Cerebellar nuclear complex (tissue), 1 donor: ENCODE data around the gene RASAL2.
"Not testable (repeated sequence)": the region's sequence is repeated elsewhere in the genome, so short reads cannot be mapped to it uniquely, and the experiment has no call there.

Experiments used
- DNase-seq, 2 experiments: peaks; one replicate each; lab custom pipeline; 2025; lab: John Stamatoyannopoulos, UW

The RASAL2 gene

DNA sequence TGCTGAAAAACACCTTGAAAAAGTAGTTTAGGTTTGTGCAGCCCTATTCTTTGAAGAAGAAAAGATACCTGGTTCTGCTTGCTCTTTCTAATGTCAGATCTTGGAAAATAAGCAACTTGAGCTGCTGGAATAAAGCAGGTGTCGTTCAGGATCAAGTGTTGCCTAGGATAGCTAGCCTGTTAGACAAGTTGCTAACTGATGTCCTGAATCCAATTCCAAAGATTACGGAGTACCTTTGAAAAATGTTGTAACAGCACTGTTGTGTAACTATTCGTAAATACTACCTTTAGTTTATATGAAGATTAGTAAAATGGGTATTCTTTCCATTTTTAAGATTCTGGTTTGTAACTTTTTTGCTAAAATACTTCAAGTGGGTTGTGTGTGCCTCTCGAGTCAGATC lies 251.3 kb downstream of the RASAL2 start:
- no peak for DNase-seq

- DNase-seq: no peak
Measured at GRCh38 chr1:178345807-178346206, 251.9 kb downstream of the RASAL2 start.

DNA sequence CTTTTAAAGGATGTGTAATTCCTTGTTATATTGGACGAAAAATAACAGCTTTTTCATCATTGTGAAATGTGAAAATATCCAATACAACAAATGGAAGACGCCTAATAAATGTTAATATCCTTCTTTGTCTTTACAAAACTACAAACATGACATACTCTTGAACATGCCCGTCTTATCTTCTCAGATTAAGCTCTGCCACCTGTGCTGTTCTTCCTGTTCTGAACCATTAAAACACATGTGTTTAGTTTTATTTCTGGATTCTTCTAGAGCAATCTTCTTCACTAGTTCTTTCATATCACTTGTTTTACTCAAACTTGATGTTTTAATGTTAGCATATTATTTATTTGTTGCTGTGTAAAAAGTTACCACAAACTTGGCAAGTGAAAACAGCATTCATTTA lies 255.9 kb downstream of the RASAL2 start:
- DNase-seq: no peak

- DNase-seq: not testable (repeated sequence)
Measured at GRCh38 chr1:178351911-178352310, 258.0 kb downstream of the RASAL2 start.

GRCh38 chr1:178352790-178353416 lies 259.0 kb downstream of the RASAL2 start:
- DNase-seq: no peak

GRCh38 chr1:178353524-178353923 lies 259.6 kb downstream of the RASAL2 start:
- DNase-seq: no peak

- no peak for DNase-seq
Measured at GRCh38 chr1:178354816-178355215, 260.9 kb downstream of the RASAL2 start.

DNA sequence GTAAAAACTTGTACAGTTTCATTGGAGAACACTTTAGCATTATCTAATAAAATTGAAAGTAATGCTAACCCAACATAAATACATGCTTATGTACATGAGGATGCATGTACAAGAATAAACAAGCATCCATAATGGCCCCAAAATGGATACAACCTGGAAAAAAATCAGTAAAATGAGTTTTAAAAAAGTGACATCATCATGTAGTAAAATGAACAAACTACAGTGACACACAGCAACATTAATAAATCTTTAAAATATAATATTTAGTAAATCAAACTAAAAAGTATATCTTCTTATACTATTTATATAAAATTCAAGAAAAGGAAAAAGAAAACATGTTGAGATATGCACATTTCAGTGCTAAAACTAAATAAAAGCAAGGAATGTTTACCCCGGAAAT lies 262.4 kb downstream of the RASAL2 start:
- DNase-seq: no peak

- no peak for DNase-seq
Measured at GRCh38 chr1:178358456-178358855, 264.6 kb downstream of the RASAL2 start.

- DNase-seq: no peak
Measured at GRCh38 chr1:178360421-178360820, 266.5 kb downstream of the RASAL2 start.

DNA sequence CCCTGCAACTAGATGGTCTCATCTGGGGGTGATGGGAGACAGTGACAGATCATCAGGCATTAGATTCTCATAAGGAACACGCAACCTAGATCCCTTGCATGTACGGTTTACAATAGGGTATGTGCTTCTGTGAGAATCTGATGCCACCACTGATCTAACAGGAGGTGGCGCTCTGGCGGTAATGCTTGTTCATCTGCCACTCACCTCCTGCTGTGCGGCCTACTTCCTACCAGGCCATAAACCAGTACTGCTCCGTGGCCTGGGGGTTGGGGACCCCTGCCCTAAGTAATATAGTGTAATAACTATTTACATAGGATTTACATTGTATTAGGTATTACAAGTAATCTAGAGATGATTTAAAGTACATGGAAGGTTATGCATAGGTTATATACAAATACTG lies 267.9 kb downstream of the RASAL2 start:
- DNase-seq: no peak

- no peak for DNase-seq
Measured at GRCh38 chr1:178362747-178363146, 268.8 kb downstream of the RASAL2 start.

DNA sequence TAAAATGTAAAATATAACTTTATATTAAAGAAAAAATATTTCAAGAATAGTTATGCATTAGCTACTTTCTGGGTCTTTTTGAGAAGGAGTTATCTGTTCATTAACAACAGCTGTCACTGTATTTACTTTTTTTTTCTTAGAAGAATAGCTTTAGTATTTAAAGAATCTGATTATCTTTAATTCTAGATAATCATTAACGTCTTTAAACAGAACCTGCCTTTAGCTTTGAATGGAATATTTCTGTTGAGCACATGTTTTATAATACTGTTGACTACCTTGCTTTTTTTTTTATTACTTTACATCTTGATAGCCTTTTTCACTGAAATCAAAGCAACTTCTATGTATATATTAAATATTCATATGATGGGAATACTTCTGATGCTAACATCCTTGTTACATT lies 270.9 kb downstream of the RASAL2 start:
- no peak for DNase-seq

GRCh38 chr1:178367151-178367550 lies 273.2 kb downstream of the RASAL2 start:
- DNase-seq: no peak

DNA sequence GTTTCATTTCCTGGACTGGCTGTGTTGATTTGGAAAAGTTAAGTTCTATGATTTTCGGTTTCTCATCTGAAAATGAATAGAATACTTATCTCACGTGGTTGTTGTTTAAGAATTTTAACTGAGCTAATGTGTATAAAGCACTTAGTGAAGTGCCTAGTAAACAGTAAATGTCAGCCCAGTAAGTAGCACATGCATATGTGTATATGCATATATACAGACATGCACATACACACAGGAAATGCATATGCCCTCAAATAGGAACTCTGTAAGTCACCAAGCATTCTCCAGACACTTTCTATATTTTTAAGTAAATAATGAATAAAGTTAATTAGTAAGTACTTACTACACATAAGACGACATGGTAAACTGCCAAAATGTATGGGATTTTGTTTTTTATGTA lies 274.3 kb downstream of the RASAL2 start:
- no peak for DNase-seq

- no peak for DNase-seq
Measured at GRCh38 chr1:178371235-178371634, 277.3 kb downstream of the RASAL2 start.

DNA sequence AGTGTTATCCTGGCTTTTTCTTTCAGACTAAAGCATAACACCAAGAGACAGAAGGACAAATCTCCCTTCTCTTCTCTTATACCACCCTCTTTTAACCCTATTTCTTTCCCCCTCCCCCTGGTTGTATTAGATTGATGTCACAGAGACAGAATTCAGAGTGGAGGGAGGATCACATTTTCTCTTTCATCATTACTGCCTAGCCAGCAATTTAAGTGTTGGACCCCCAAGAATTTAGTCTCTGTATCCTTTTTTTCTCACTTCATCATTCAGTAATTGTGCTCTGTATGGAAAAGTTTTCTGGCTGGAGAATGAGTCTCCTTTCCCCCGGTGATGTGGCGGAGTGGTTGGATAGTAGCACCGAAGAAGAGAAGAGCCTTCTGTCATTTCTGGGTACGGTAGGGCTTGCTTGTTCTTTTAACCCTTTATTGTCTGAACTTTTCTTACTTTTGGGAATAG lies 278.1 kb downstream of the RASAL2 start:
- DNase-seq: no peak

GRCh38 chr1:178374016-178374415 lies 280.1 kb downstream of the RASAL2 start:
- no peak for DNase-seq

DNA sequence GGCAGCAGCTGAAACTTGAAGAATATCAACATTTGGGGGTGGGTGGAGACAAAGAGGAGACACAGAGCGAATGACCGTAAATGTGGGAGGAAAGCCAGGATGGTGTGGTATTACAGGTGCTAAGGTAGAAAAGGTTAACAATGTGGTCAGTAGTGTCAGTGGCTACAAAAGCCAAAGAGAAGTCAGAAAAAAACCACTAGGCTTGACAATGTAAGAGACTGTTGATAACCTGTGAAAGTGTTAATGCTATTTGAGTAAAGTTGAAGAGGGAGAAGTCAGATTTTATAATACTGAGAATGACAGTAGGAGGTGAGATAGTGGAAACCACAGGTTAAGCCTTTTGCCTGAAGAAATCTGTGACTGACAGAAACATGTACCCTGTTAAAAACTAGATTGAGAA lies 282.1 kb downstream of the RASAL2 start:
- no peak for DNase-seq

- no peak for DNase-seq
Measured at GRCh38 chr1:178379807-178380206, 285.9 kb downstream of the RASAL2 start.

DNA sequence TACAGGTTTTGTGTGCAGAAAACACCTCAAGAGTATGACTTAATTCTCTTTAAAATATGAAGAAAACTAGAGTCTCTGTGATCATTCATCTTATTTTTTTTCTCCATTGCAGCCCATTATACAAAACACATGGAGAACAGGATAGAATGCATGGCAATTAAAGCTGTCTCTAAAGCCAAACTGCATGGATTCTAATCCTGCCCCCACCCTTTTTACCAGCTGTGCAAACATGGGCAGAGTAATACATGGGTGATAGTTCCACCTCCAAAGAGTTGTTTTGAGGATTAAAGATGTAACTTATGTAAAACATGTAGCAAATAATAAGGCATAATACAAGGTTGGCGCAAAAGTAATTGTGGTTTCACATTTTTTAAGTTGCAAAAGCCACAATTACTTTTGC lies 288.5 kb downstream of the RASAL2 start:
- DNase-seq: no peak

DNA sequence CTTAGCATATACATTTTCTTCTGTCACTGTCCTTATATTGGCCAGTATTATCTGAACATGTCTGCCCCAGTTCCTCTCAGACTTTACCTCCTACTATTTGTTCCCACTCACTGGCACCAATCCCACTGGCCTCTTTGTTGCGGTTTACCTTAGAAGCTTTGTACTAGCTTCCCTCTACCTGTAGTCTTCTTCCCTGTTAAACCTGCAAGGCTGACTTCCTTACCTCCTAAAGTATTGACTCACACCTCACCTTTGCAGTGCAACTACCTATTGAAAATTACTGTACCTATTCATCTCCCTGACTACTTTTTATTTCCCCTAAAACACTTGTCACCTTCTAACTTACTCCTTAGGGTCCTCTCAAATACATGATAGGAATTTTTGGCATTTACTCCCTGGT lies 291.8 kb downstream of the RASAL2 start:
- no peak for DNase-seq

DNA sequence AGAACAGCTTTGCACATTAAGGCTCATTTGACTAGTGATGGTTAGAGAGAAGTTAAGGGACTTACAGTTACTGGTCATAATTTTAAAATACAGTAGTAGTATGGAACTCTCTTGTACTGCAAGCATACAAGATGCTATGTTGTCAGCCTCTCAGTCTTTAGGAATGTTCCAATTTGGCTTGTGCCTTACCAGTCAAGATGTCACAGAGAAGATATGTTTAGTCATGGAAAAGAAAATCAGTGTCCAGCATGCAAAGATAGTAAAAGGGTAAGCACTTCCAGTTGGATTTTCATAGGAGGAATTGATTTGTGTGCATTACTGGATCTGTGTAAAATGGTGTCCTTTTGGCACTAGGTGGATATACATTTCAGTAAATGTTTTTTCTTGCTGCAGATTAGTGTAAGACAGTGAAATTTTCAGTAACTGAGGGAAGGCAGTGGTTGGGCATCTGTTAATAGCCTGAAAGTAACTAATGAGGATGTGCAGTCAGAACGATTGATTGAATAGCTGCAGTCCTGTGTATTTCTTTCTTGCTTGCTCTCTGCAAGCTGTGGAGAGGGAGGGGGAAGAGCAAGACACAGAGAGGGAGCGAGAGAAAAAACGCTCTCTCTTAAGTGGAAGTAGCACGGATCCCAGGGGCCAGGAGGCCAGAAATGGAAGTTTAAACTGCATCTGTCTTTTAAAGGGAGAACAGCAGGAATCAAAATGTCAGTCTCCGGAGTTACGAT lies 294.7 kb downstream of the RASAL2 start:
- DNase-seq: no peak

- DNase-seq: no peak
Measured at GRCh38 chr1:178389441-178389840, 295.5 kb downstream of the RASAL2 start.
